IMR-90 (cell line): ENCODE data around the gene MEGF9. TPM values are rescaled to one million over a fixed set of nuclear protein-coding genes. Genes with fewer than 3 reads are reported as not detected.

Experiments
- ATAC-seq: fragments of 200-7000 bp; cut with Tn5 transposase; 2 replicates; pipeline ENCODE4 v1.9.1; 2020; ENCODE audit warnings: low read depth, mild to moderate bottlenecking, moderate library complexity
- BruUV-seq: library from RNA; stranded (reverse); fragments of 400-500 nt; replicated peaks from 2 replicates; lab custom pipeline; 2021; lab: Mats Ljungman, UMichigan
- CTCF ChIA-PET: fragments of 300-600 bp; formaldehyde crosslinking; extraction: SDS; loops from one replicate; lab custom pipeline; 2021; ENCODE audit warnings: antibody characterized with exemption; lab: Yijun Ruan, JAX
- POLR2A ChIA-PET: fragments of 300-600 bp; sonication (Branson Sonifier 250); formaldehyde crosslinking; loops from one replicate; lab custom pipeline; 2022; ENCODE audit warnings: antibody characterized with exemption; ENCODE audit not compliant: unreplicated experiment; lab: Charles Lee
- DNase-seq: peaks from one replicate; pipeline ENCODE4 v3.0.0; 2013
- H2AFZ ChIP-seq: replicated peaks from 2 replicates; pipeline ENCODE3; 2013; ENCODE audit warnings: low read length, mild to moderate bottlenecking; ENCODE audit not compliant: poor library complexity
- H2AK5ac ChIP-seq: 2 replicates; pipeline ENCODE4 v1.6.1; 2013; ENCODE audit warnings: low read depth, low read length, inconsistent platforms
- H2AK9ac ChIP-seq: replicated peaks from 2 replicates; pipeline ENCODE3; 2013; ENCODE audit warnings: mild to moderate bottlenecking, low read depth, low read length, moderate library complexity; ENCODE audit not compliant: poor library complexity
- H2BK120ac ChIP-seq: 2 replicates; pipeline ENCODE4 v1.6.1; 2013; ENCODE audit warnings: low read depth, low read length, inconsistent platforms
- H2BK15ac ChIP-seq: 3 replicates; pipeline ENCODE4 v1.6.1; 2013; ENCODE audit warnings: low read depth, low read length, inconsistent platforms
- H2BK20ac ChIP-seq: 2 replicates; pipeline ENCODE4 v1.6.1; 2013; ENCODE audit warnings: low read depth, mild to moderate bottlenecking, inconsistent platforms, low read length, moderate library complexity
- H2BK5ac ChIP-seq: 2 replicates; pipeline ENCODE4 v1.6.1; 2013; ENCODE audit warnings: mild to moderate bottlenecking, low read depth, low read length, inconsistent platforms; ENCODE audit not compliant: poor library complexity, severe bottlenecking
- H3K14ac ChIP-seq: replicated peaks from 2 replicates; pipeline ENCODE4 v1.6.1; 2013; ENCODE audit warnings: low read depth, low read length, inconsistent platforms
- H3K18ac ChIP-seq: 2 replicates; pipeline ENCODE4 v1.6.1; 2013; ENCODE audit warnings: low read depth, low read length, control low read depth
- H3K23ac ChIP-seq: 2 replicates; pipeline ENCODE4 v1.6.1; 2013; ENCODE audit warnings: low read depth, low read length, inconsistent platforms
- H3K27ac ChIP-seq: 2 replicates; pipeline ENCODE4 v1.5.1; 2013; ENCODE audit warnings: mild to moderate bottlenecking, control low read depth, low read length; ENCODE audit not compliant: insufficient read depth
- H3K27me3 ChIP-seq: 2 replicates; pipeline ENCODE4 v1.6.1; 2013; ENCODE audit warnings: low read length; ENCODE audit not compliant: control insufficient read depth, insufficient read depth
- H3K36me3 ChIP-seq: 2 replicates; pipeline ENCODE4 v1.6.1; 2013; ENCODE audit warnings: low read length, mixed read lengths; ENCODE audit not compliant: control insufficient read depth, insufficient read depth
- H3K4ac ChIP-seq: 2 replicates; pipeline ENCODE4 v1.6.1; 2013; ENCODE audit warnings: low read depth, low read length, inconsistent platforms
- H3K4me1 ChIP-seq: 2 replicates; pipeline ENCODE4 v1.6.1; 2013; ENCODE audit warnings: low read length, mixed read lengths; ENCODE audit not compliant: control insufficient read depth, insufficient read depth
- H3K4me2 ChIP-seq: 2 replicates; pipeline ENCODE4 v1.6.1; 2013; ENCODE audit warnings: low read depth, mild to moderate bottlenecking, control low read depth, low read length, moderate library complexity
- H3K4me3 ChIP-seq: 2 replicates; pipeline ENCODE4 v1.5.1; 2013; ENCODE audit warnings: low read depth, mild to moderate bottlenecking, control low read depth, low read length, moderate library complexity; ENCODE audit not compliant: insufficient read depth
- H3K56ac ChIP-seq: 2 replicates; pipeline ENCODE4 v1.6.1; 2013; ENCODE audit warnings: low read length, inconsistent platforms; ENCODE audit not compliant: insufficient read depth; ENCODE audit errors: extremely low read depth
- H3K79me1 ChIP-seq, 2 experiments: 2 replicates each; pipeline ENCODE4 v1.6.1; 2013; ENCODE audit warnings: low read length in 2 of 2, inconsistent platforms in 1 of 2, low read depth in 1 of 2
- H3K9ac ChIP-seq: 2 replicates; pipeline ENCODE4 v1.6.1; 2013; ENCODE audit warnings: low read depth, low read length, control low read depth
- H3K9me1 ChIP-seq: 2 replicates; pipeline ENCODE4 v1.6.1; 2013; ENCODE audit warnings: low read length, inconsistent platforms; ENCODE audit not compliant: insufficient read depth
- H3K9me3 ChIP-seq: 2 replicates; pipeline ENCODE4 v1.6.1; 2013; ENCODE audit warnings: low read length; ENCODE audit not compliant: control insufficient read depth, insufficient read depth
- H4K20me1 ChIP-seq: 2 replicates; pipeline ENCODE4 v1.6.1; 2013; ENCODE audit warnings: low read length, inconsistent platforms; ENCODE audit not compliant: insufficient read depth
- H4K5ac ChIP-seq: 2 replicates; pipeline ENCODE4 v1.6.1; 2013; ENCODE audit warnings: mild to moderate bottlenecking, low read depth, low read length, control low read depth
- H4K8ac ChIP-seq, 2 experiments: 2 replicates each; pipeline ENCODE4 v1.6.1; 2013; ENCODE audit warnings: low read depth in 2 of 2, low read length in 2 of 2, control low read depth in 1 of 2, inconsistent platforms in 1 of 2
- H4K91ac ChIP-seq: 2 replicates; pipeline ENCODE4 v1.6.1; 2013; ENCODE audit warnings: low read depth, low read length, inconsistent platforms; ENCODE audit not compliant: insufficient read depth
- BHLHE40 ChIP-seq: fragments of 150-350 bp; IDR thresholded peaks from 2 replicates; pipeline ENCODE4 v1.6.1; 2016; ENCODE audit warnings: mild to moderate bottlenecking, low read depth, low read length
- CEBPB ChIP-seq: IDR thresholded peaks from 2 replicates; pipeline ENCODE4 v1.6.1; 2012; ENCODE audit warnings: low read depth, low read length, improper control_type of control experiment
- MXI1 ChIP-seq: IDR thresholded peaks from 2 replicates; pipeline ENCODE4 v1.6.1; 2012; ENCODE audit warnings: low read depth, mild to moderate bottlenecking, low read length, moderate library complexity, borderline replicate concordance
- WGBS, 2 experiments: methylation state at CpG; one replicate each; pipeline versions ENCODE4 v1.1.5 to v1.1.7; 2013; ENCODE audit warnings: missing lambda C conversion rate in 2 of 2; ENCODE audit not compliant: insufficient read length in 1 of 2; ENCODE audit errors: extremely low coverage in 2 of 2; 5-methylcytosine and 5-hydroxymethylcytosine counted together
- dilution Hi-C: fragments of 300-500 bp; cut with HindIII; formaldehyde crosslinking; loops from one replicate; pipeline ENCODE4 v1.14.3; 2018; ENCODE audit warnings: low sequenced_read_pairs; ENCODE audit not compliant: unreplicated experiment
- in situ Hi-C: fragments of 300-500 bp; cut with MboI; formaldehyde crosslinking; loops from 3 replicates; pipeline ENCODE4 v1.14.3; 2019; ENCODE audit warnings: low sequenced_read_pairs, inconsistent platforms, mixed read lengths
- intact Hi-C: fragments of 100-400 bp; cut with micrococcal nuclease; formaldehyde crosslinking; loops from 2 replicates; pipeline ENCODE4 v1.10.0; 2022
- polyA plus RNA-seq, 3 experiments: library from polyadenylated mRNA; depleted of rRNA; stranded (reverse); fragments of >200 nt; gene quantifications; 2 replicates each; pipeline ENCODE4 v1.2.3, GENCODE V29; 2012; ENCODE audit warnings: low replicate concordance in 1 of 3
- total RNA-seq: library from RNA; depleted of rRNA; stranded (reverse); fragments of >200 nt; gene quantifications from 2 replicates; pipeline ENCODE4 v1.2.3, GENCODE V29; 2012
- TF ChIP-seq, protein P1 (sequence below): fragments of 150-350 bp; IDR thresholded peaks from 2 replicates; pipeline ENCODE4 v1.6.1; 2016; ENCODE audit warnings: low read depth, mild to moderate bottlenecking, low read length, moderate library complexity, borderline replicate concordance

Gene MEGF9
- total and polyA plus RNA-seq, 2 of the 4 experiments (the other 2 are of a cell fraction): 3.4 TPM

- H3K79me1 ChIP-seq: peaks cover 11 to 44% of the 10 kb centered on the region in 2 experiments
- H3K36me3 ChIP-seq: no peaks in the 10 kb centered on the region
- POLR2A ChIA-PET: no interaction called here
- CTCF ChIA-PET: no interaction called here
- H4K91ac ChIP-seq: peak overlapping the region; percentile 87
- peak overlapping the region; percentile 81 for H2BK120ac ChIP-seq
- no TSS peak for BruUV-seq
- DNase-seq: peak; percentile 74
- peak overlapping the region; percentile 51 for H3K18ac ChIP-seq
- H3K9ac ChIP-seq: peak overlapping the region; percentile 41; the same call in 1 of the 2 replicates
- intact Hi-C loops: loop anchor here (5.0 kb wide), 1 partner anchor 66 kb away; no protein-coding TSS in a partner anchor
- no peaks in the 10 kb centered on the region for H3K27me3 ChIP-seq
- peak overlapping the region; percentile 84; the same call in 2 of the 3 replicates for H2BK15ac ChIP-seq
- no peaks in the 10 kb centered on the region for H4K20me1 ChIP-seq
- no CpG with 5 or more reads among the region's 1 CpG for WGBS, 2 experiments
- H3K56ac ChIP-seq: no peak overlapping the region
- TF ChIP-seq BHLHE40: no peak
- no peak for TF ChIP-seq MXI1
- TF ChIP-seq, protein P1, sequence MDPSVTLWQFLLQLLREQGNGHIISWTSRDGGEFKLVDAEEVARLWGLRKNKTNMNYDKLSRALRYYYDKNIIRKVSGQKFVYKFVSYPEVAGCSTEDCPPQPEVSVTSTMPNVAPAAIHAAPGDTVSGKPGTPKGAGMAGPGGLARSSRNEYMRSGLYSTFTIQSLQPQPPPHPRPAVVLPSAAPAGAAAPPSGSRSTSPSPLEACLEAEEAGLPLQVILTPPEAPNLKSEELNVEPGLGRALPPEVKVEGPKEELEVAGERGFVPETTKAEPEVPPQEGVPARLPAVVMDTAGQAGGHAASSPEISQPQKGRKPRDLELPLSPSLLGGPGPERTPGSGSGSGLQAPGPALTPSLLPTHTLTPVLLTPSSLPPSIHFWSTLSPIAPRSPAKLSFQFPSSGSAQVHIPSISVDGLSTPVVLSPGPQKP: no peak
- TF ChIP-seq CEBPB: peak; percentile 78
- H2BK5ac ChIP-seq: peak overlapping the region; percentile 82
- peak overlapping the region; percentile 14 for H3K4me2 ChIP-seq
- dilution Hi-C loops: no loop called here
- peak overlapping the region; percentile 36 for H4K5ac ChIP-seq
- peak overlapping the region; percentile 74 for H3K4ac ChIP-seq
- H3K14ac ChIP-seq: peak overlapping the region; percentile 68
- H2AK5ac ChIP-seq: peak overlapping the region; percentile 93; the same call in 1 of the 2 replicates
- no peaks in the 10 kb centered on the region for H3K9me3 ChIP-seq
- peak overlapping the region; percentile 80 for H2BK20ac ChIP-seq
- peaks cover 8% of the 10 kb centered on the region for H3K9me1 ChIP-seq
- H4K8ac ChIP-seq: peak overlapping the region in 1 of 2 experiments; percentile 57; a peak in 1 of 4 replicates
- peak; percentile 60 for ATAC-seq
- no peak overlapping the region for H2AFZ ChIP-seq
- no peak overlapping the region for H3K4me3 ChIP-seq
- no peak overlapping the region for H2AK9ac ChIP-seq
- in situ Hi-C loops: no loop called here
- peak overlapping the region; percentile 89; the same call in 1 of the 2 replicates for H3K27ac ChIP-seq
- H3K4me1 ChIP-seq: peaks cover 13% of the 10 kb centered on the region
- peak overlapping the region; percentile 68; the same call in 1 of the 2 replicates for H3K23ac ChIP-seq
These were observed 21.2 kb downstream of the MEGF9 start for GRCh38 chr9:120692901-120693699.
